Kidney (tissue), 14 donors: ENCODE results near the gene ELF3. TPM values are rescaled to one million over a fixed set of nuclear protein-coding genes. Genes with fewer than 3 reads are reported as not detected.

Source experiments
- DNase-seq, 5 donors: peaks; one replicate each; pipeline ENCODE4 v3.0.0-alpha.2; 2013 to 2020
- FAIRE-seq: peaks from 2 replicates; lab custom pipeline; 2012; peaks lifted over from hg19 to GRCh38; lab: Jason Lieb, UNC
- H3K27ac ChIP-seq, 2 donors: one replicate each; pipeline ENCODE4 v1.7.0; 2013; ENCODE audit warnings: low read depth in 2 of 2, low read length in 2 of 2, inconsistent platforms in 1 of 2
- H3K27me3 ChIP-seq: one replicate; pipeline ENCODE4 v1.7.1; 2013; ENCODE audit warnings: low read length, inconsistent platforms; ENCODE audit not compliant: control insufficient read depth, insufficient read depth
- H3K36me3 ChIP-seq, 3 donors: one replicate each; pipeline versions ENCODE4 v1.7.0 to v1.7.1; 2013; ENCODE audit warnings: low read length in 3 of 3, control low read depth in 1 of 3, inconsistent platforms in 1 of 3; ENCODE audit not compliant: insufficient read depth in 3 of 3, control insufficient read depth in 2 of 3
- H3K4me1 ChIP-seq, 3 donors: one replicate each; pipeline versions ENCODE4 v1.7.0 to v1.7.1; 2013; ENCODE audit warnings: low read length in 3 of 3, inconsistent platforms in 1 of 3, low read depth in 1 of 3; ENCODE audit not compliant: control insufficient read depth in 2 of 3, insufficient read depth in 2 of 3
- H3K4me3 ChIP-seq, 3 donors: one replicate each; pipeline versions ENCODE4 v1.7.0 to v1.8.1; 2013; ENCODE audit warnings: low read length in 3 of 3, control low read depth in 1 of 3, inconsistent platforms in 1 of 3
- H3K9ac ChIP-seq, 3 donors: one replicate each; pipeline versions ENCODE4 v1.7.0 to v1.7.1; 2013; ENCODE audit warnings: low read length in 3 of 3, control low read depth in 1 of 3, inconsistent platforms in 1 of 3
- H3K9me3 ChIP-seq, 3 donors: one replicate each; pipeline versions ENCODE4 v1.7.0 to v1.7.1; 2013; ENCODE audit warnings: low read length in 3 of 3, control low read depth in 1 of 3, inconsistent platforms in 1 of 3; ENCODE audit not compliant: control insufficient read depth in 2 of 3, insufficient read depth in 1 of 3
- CTCF ChIP-seq: IDR thresholded peaks from 3 replicates; pipeline ENCODE4 v1.5.1; 2012; ENCODE audit warnings: mild to moderate bottlenecking, moderate library complexity, borderline replicate concordance; ENCODE audit not compliant: insufficient read depth; ENCODE audit errors: extremely low read depth
- intact Hi-C: fragments of 100-400 bp; cut with DNase I; formaldehyde crosslinking; loops from one replicate; pipeline ENCODE4 v1.11.1; 2022
- polyA plus RNA-seq: library from polyadenylated mRNA; stranded (reverse); fragments of 350-450 nt; fragmentation: Illumina TruSeq; extraction: RNeasy Lipid Tissue Mini Kit (QIAGEN cat#74804); gene quantifications from one replicate; pipeline ENCODE4 v1.2.3, GENCODE V29; 2014; ENCODE audit warnings: low read depth, low replicate concordance; ENCODE audit not compliant: insufficient read depth
- total RNA-seq: library from RNA; stranded (reverse); fragmentation: NEBNext Ultra II Directional; extraction: Animal tissue kit (Norgen Biotek cat#: 25700); gene quantifications from one replicate; pipeline ENCODE4 v1.2.1, GENCODE V29; 2021
- donor health status: control.
- donor health status: control.
- donor health status: control.
- donor health status: control.
- donor health status: control.
- donor health status: DM: yes; HTN: yes; CAD: no.
- donor health status: Normal renal cell carcinoma (clear cell type).

ELF3 gene
- total and polyA plus RNA-seq, 2 donors from 2014 or later = 81.8 to 400 TPM

DNA sequence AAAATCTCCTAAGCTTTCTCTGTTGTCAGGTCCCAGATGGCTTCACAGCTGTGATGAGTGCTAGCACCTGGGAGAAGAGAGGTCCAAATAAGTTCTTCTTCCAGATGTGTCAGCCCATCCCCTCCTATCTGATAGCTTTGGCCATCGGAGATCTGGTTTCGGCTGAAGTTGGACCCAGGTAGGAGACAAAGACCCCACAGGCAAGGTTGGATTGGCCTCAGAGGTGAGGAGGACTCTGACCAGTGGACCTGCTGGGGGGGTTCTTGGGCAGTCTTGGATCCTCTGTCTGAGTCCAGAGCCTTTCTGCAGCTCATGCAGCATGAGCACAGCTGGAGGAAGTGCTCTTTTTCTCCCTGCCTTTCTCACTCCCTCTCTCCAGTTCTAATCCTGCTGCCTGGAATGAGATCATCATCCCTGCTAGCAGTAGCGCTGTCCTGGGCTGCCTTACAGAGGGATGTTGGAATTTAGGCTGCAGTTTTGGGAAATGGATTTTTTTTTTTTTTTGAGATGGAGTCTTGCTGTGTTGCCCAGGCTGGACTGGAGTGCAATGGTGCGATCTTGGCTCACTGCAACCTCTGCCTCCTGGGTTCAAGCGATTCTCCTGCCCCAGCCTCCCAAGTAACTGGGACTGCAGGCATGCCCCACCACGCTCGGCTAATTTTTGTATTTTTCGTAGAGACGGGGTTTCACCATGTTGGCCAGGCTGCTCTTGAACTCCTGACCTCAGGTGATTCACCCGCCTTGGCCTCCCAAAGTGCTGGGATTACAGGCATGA lies 20.8 kb upstream of the ELF3 start:
- peaks cover 3 to 33% (median 25%) of the 10 kb centered on the region in 3 donors for H3K36me3 ChIP-seq
- no peak for TF ChIP-seq CTCF
- no peak for FAIRE-seq

DNA sequence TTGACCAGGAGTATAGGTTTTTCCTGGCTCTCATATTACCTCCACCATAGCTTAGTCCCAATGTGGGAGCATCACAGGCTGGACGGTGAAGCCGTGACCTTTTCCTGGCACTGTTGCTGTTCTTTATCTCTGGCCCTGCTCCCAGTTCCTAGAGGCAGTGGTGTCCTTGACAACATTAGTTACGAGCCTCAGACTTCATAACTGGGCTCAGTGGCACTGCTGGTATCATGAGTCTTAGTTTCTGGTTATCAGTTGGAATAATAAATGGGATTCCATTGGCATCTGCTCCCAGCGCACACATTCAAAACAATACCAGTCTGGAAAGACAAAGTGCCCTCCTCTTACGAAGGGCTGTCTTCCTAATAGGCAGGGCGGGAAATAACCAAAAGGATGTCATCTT lies 20.0 kb upstream of the ELF3 start:
- intact Hi-C loops = no loop called here
- peaks cover 3 to 33% (median 25%) of the 10 kb centered on the region in 3 donors for H3K36me3 ChIP-seq
- no peak for DNase-seq

More for the DNA sequence above, 20.8 kb upstream of the ELF3 start:
- Histone ChIP-seq H3K27ac (no peak overlapping the region), H3K27me3 (no peaks in the 10 kb centered on the region), H3K9me3 (no peaks in the 10 kb centered on the region), H3K4me3 (no peak overlapping the region), H3K4me1 (no peaks in the 10 kb centered on the region), H3K9ac (no peak overlapping the region)
- intact Hi-C loops = no loop called here
- peak in 1 of 5 donors; percentile 14 for DNase-seq

DNA sequence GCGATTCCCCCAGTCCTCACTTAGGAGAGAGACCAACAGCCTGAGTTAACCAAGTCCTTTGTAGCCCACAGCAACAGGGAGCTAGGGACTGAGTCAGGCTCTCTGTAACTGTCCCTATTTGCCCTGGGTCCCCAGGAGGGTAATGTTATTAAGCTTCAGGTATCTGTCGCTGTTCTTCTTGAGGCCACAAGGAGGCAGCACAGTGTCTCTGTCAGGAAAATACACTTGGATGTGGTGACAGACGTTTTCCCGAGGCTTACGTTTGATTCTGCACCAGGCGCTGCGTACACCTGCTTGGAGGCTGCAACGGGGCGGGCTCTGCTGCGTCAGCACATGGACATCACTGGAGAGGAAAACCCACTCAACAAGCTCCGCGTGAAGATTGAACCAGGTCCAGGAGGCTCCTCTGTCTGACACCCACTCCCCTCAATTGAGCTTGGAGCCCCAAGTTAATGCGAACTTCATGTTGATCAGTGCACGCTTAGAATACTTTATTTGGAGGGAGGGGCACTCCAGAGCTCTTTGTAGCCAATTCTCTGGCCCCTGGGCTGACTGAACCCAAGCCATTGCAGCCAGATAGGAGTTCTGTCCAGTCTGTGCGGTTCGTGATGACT lies 10.7 kb upstream of the ELF3 start:
- intact Hi-C loops = loop anchor here (5.0 kb wide), 1 partner anchor 133 kb away; no protein-coding TSS in a partner anchor

More for the DNA sequence above, 20.0 kb upstream of the ELF3 start:
- H3K4me1 ChIP-seq = no peaks in the 10 kb centered on the region
- no peaks in the 10 kb centered on the region for H3K9me3 ChIP-seq
- no peak for FAIRE-seq
- H3K27me3 ChIP-seq = no peaks in the 10 kb centered on the region
- H3K9ac ChIP-seq = no peak overlapping the region
- no peak for TF ChIP-seq CTCF
- no peak overlapping the region for H3K27ac ChIP-seq
- H3K4me3 ChIP-seq = no peak overlapping the region

More for the DNA sequence above, 10.7 kb upstream of the ELF3 start:
- Histone ChIP-seq H3K27ac (no peak overlapping the region), H3K27me3 (no peaks in the 10 kb centered on the region), H3K4me3 (no peak overlapping the region), H3K9me3 (no peaks in the 10 kb centered on the region), H3K9ac (no peak overlapping the region), H3K36me3 (peaks cover 8 to 43% (median 41%) of the 10 kb centered on the region in 3 donors), H3K4me1 (no peaks in the 10 kb centered on the region)
- peak; percentile 71 for TF ChIP-seq CTCF
- peak in 2 of 5 donors; percentile 37 to 69 for DNase-seq
- no peak for FAIRE-seq
